Effector memory CD4-positive, alpha-beta T cell (primary cell): ENCODE data around the gene UACA.

Source experiments
- DNase-seq, 3 donors: peaks; one replicate each; pipeline ENCODE4 v3.0.0-alpha.2; 2020
- H3K27ac ChIP-seq: 2 replicates; pipeline ENCODE4 v1.7.0; 2013; ENCODE audit warnings: mild to moderate bottlenecking, low read length, moderate library complexity; ENCODE audit not compliant: insufficient read depth, poor library complexity, severe bottlenecking
- H3K27me3 ChIP-seq: replicated peaks from 2 replicates; pipeline ENCODE4 v1.7.0; 2013; ENCODE audit warnings: mild to moderate bottlenecking, low read length; ENCODE audit not compliant: insufficient read depth, control insufficient read depth, poor library complexity, severe bottlenecking
- H3K36me3 ChIP-seq: 2 replicates; pipeline ENCODE4 v1.7.0; 2013; ENCODE audit warnings: mild to moderate bottlenecking, low read length, moderate library complexity; ENCODE audit not compliant: control insufficient read depth, insufficient read depth
- H3K4me1 ChIP-seq: 2 replicates; pipeline ENCODE4 v1.7.0; 2013; ENCODE audit warnings: low read length, mild to moderate bottlenecking; ENCODE audit not compliant: control insufficient read depth, insufficient read depth, poor library complexity, severe bottlenecking
- H3K4me3 ChIP-seq: 2 replicates; pipeline ENCODE4 v1.7.0; 2013; ENCODE audit warnings: low read length, low read depth, mild to moderate bottlenecking; ENCODE audit not compliant: insufficient read depth, poor library complexity, severe bottlenecking
- H3K9me3 ChIP-seq: 2 replicates; pipeline ENCODE4 v1.7.0; 2013; ENCODE audit warnings: mild to moderate bottlenecking, low read length, moderate library complexity; ENCODE audit not compliant: control insufficient read depth

Gene UACA

GRCh38 chr15:70766597-70766996 is 3.2 kb upstream of the UACA start:
- H3K4me1 ChIP-seq, result peaks cover 19% of the 10 kb centered on the region
- no peak for DNase-seq
- H3K27me3 ChIP-seq, result peaks cover 23% of the 10 kb centered on the region
- no peaks in the 10 kb centered on the region for H3K36me3 ChIP-seq
- no peak overlapping the region for H3K27ac ChIP-seq
- no peak overlapping the region for H3K4me3 ChIP-seq
- no peaks in the 10 kb centered on the region for H3K9me3 ChIP-seq

GRCh38 chr15:70765504-70766281 is 2.3 kb upstream of the UACA start:
- Histone ChIP-seq H3K36me3 (no peaks in the 10 kb centered on the region), H3K4me3 (no peak overlapping the region), H3K27me3 (peaks cover 32% of the 10 kb centered on the region), H3K4me1 (peaks cover 19% of the 10 kb centered on the region), H3K27ac (no peak overlapping the region), H3K9me3 (no peaks in the 10 kb centered on the region)
- DNase-seq, result no peak

GRCh38 chr15:70763950-70764730 is 782 bp upstream of the UACA start:
- Histone ChIP-seq H3K27ac (no peak overlapping the region), H3K27me3 (peaks cover 40% of the 10 kb centered on the region)

GRCh38 chr15:70762469-70763119 is 764 bp downstream of the UACA start:
- Histone ChIP-seq H3K9me3 (no peaks in the 10 kb centered on the region), H3K27ac (no peak overlapping the region), H3K27me3 (peaks cover 40% of the 10 kb centered on the region), H3K4me3 (peak overlapping the region; percentile 60), H3K4me1 (peaks cover 19% of the 10 kb centered on the region), H3K36me3 (no peaks in the 10 kb centered on the region)
- no peak for DNase-seq

More at GRCh38 chr15:70763950-70764730, 782 bp upstream of the UACA start:
- Histone ChIP-seq H3K4me1 (peaks cover 19% of the 10 kb centered on the region), H3K4me3 (peak overlapping the region; percentile 60), H3K9me3 (no peaks in the 10 kb centered on the region), H3K36me3 (no peaks in the 10 kb centered on the region)
- DNase-seq, result no peak

- no peaks in the 10 kb centered on the region for H3K9me3 ChIP-seq
- H3K27me3 ChIP-seq, result peaks cover 40% of the 10 kb centered on the region
- no peaks in the 10 kb centered on the region for H3K36me3 ChIP-seq
- peak overlapping the region; percentile 60 for H3K4me3 ChIP-seq
- H3K4me1 ChIP-seq, result peaks cover 19% of the 10 kb centered on the region
- no peak overlapping the region for H3K27ac ChIP-seq
- no peak for DNase-seq
Observed at GRCh38 chr15:70761931-70762468, 1.4 kb downstream of the UACA start.

- Histone ChIP-seq H3K27me3 (peaks cover 40% of the 10 kb centered on the region), H3K4me3 (no peak overlapping the region), H3K36me3 (no peaks in the 10 kb centered on the region), H3K9me3 (no peaks in the 10 kb centered on the region), H3K27ac (no peak overlapping the region), H3K4me1 (peaks cover 19% of the 10 kb centered on the region)
- no peak for DNase-seq
Observed at GRCh38 chr15:70761046-70761445, 2.3 kb downstream of the UACA start.

- H3K27me3 ChIP-seq, result peaks cover 36% of the 10 kb centered on the region
- DNase-seq, result no peak
- no peak overlapping the region for H3K4me3 ChIP-seq
- H3K4me1 ChIP-seq, result peaks cover 17% of the 10 kb centered on the region
- no peak overlapping the region for H3K27ac ChIP-seq
- no peaks in the 10 kb centered on the region for H3K36me3 ChIP-seq
- no peaks in the 10 kb centered on the region for H3K9me3 ChIP-seq
Observed at GRCh38 chr15:70758790-70759462, 4.4 kb downstream of the UACA start.

- Histone ChIP-seq H3K4me3 (no peak overlapping the region), H3K27me3 (peaks cover 26% of the 10 kb centered on the region), H3K9me3 (no peaks in the 10 kb centered on the region), H3K27ac (no peak overlapping the region), H3K4me1 (peaks cover 5% of the 10 kb centered on the region), H3K36me3 (no peaks in the 10 kb centered on the region)
- no peak for DNase-seq
Observed at GRCh38 chr15:70757627-70758026, 5.7 kb downstream of the UACA start.

- Histone ChIP-seq H3K36me3 (no peaks in the 10 kb centered on the region), H3K4me1 (no peaks in the 10 kb centered on the region)
Observed at GRCh38 chr15:70754862-70755261, 8.5 kb downstream of the UACA start.

More at GRCh38 chr15:70754862-70755261, 8.5 kb downstream of the UACA start:
- Histone ChIP-seq H3K4me3 (no peak overlapping the region), H3K27ac (no peak overlapping the region), H3K27me3 (peaks cover 1% of the 10 kb centered on the region), H3K9me3 (no peaks in the 10 kb centered on the region)
- DNase-seq, result no peak
